Psoas muscle (tissue), 8 donors: ENCODE results near the gene SRR. TPM values are rescaled to one million over a fixed set of nuclear protein-coding genes. Genes with fewer than 3 reads are reported as not detected.

Source experiments
- ATAC-seq, 4 donors: fragments of 200-7000 bp; cut with Tn5 transposase; one replicate each; pipeline ENCODE4 v1.9.1; 2020; ENCODE audit warnings: moderate library complexity in 3 of 4, mild to moderate bottlenecking in 2 of 4
- DNase-seq, 2 donors: peaks; one replicate each; pipeline ENCODE4 v3.0.0-alpha.2; 2020
- H3K27ac ChIP-seq: fragments of 200-600 bp; one replicate; pipeline ENCODE4 v1.8.0; 2022
- H3K27me3 ChIP-seq, 3 donors: fragments of 200-600 bp in 1 of 3; one replicate each; pipeline versions ENCODE4 v1.6.1 to v1.8.0; 2013 to 2022; ENCODE audit warnings: low read length in 2 of 3, mild to moderate bottlenecking in 2 of 3, moderate library complexity in 1 of 3; ENCODE audit not compliant: insufficient read depth in 3 of 3
- H3K36me3 ChIP-seq, 2 donors: fragments of 200-600 bp in 1 of 2; one replicate each; pipeline versions ENCODE4 v1.6.1 to v1.8.0; 2013 to 2022; ENCODE audit warnings: low read depth in 1 of 2, mild to moderate bottlenecking in 1 of 2, moderate library complexity in 1 of 2; ENCODE audit not compliant: insufficient read depth in 1 of 2
- H3K4me1 ChIP-seq: fragments of 200-600 bp; one replicate; pipeline ENCODE4 v1.8.0; 2022
- H3K4me3 ChIP-seq: fragments of 200-600 bp; one replicate; pipeline ENCODE4 v1.8.0; 2022; ENCODE audit warnings: mild to moderate bottlenecking
- H3K9me3 ChIP-seq: fragments of 200-600 bp; one replicate; pipeline ENCODE4 v1.8.0; 2022
- CTCF ChIP-seq: fragments of 200-600 bp; IDR thresholded peaks from one replicate; pipeline ENCODE4 v1.8.0; 2022; ENCODE audit warnings: antibody characterized with exemption
- WGBS, 3 donors: extraction: QIAGEN DNeasy Blood & Tissue Kit; methylation state at CpG; one replicate each; pipeline versions ENCODE4 v1.1.6 to v1.1.7; 2013; 5-methylcytosine and 5-hydroxymethylcytosine counted together
- intact Hi-C, 2 donors: fragments of 100-400 bp; cut with DNase I; formaldehyde crosslinking; loops; one replicate each; pipeline versions ENCODE4 v1.11.0 to v1.14.2; 2022
- polyA plus RNA-seq, 3 donors: library from polyadenylated mRNA; stranded (reverse); fragments of 200-250 nt; gene quantifications; one replicate each; pipeline ENCODE4 v1.2.3, GENCODE V29; 2013
- total RNA-seq, 4 donors: library from RNA; stranded (reverse); fragmentation: NEBNext Ultra II Directional in 2 of 4; extraction: Animal tissue kit (Norgen Biotek cat#: 25700) in 2 of 4; gene quantifications; one replicate each; pipeline versions ENCODE4 v1.2.1 to v1.2.4, GENCODE V29; 2021 to 2023
- donor health status: healthy with polysubstance abuse.
- donor health status: DM: no; HTN: no; CAD: no; lungs with moderate emphysema.
- donor health status: Bipolar disorder and iron deficiency.
- donor health status: healthy.
- donor health status: DM: yes; HTN: yes; CAD: no.
- donor health status: DM: no; HTN: no; CAD: no.
- donor health status: DM: no; HTN: no; CAD: no.
- donor health status: DM: yes; HTN: yes; CAD: no.

SRR gene
- total and polyA plus RNA-seq, 7 donors = 2.2 to 9.6 (median 5.1) TPM

- WGBS, 3 donors = 0 to 2% (median 0%) methylated on average over 32 to 77 of the region's 77 CpGs
- Histone ChIP-seq H3K36me3 (peaks cover 14 to 43% of the 10 kb centered on the region in 2 donors), H3K4me3 (peak within 1 kb of the TSS; percentile 79), H3K9me3 (no peaks in the 10 kb centered on the region), H3K4me1 (peaks cover 10% of the 10 kb centered on the region), H3K27me3 (no peaks in the 10 kb centered on the region), H3K27ac (peak within 1 kb of the TSS; percentile 85)
- DNase-seq (peak; percentile 65 to 79), ATAC-seq (peak; percentile 53 to 66 (median 60))
- intact Hi-C loops = loop anchor here in 1 of 2 donors (2.0 kb wide), 1 partner anchor 34 kb away; the partner anchor contains the start of genes SMG6 and SRR
- TF ChIP-seq CTCF = no peak
Observed at GRCh38 chr17:2336852-2337543, 33.2 kb downstream of the SRR start, which contains the start of gene SGSM2. Gene SGSM2, plus strand, starts transcription at chr17:2337501. Its CDS starts 188 bp downstream, at chr17:2337689.

GRCh38 chr17:2337544-2338314 is 34.0 kb downstream of the SRR start:
- Histone ChIP-seq H3K27me3 (no peaks in the 10 kb centered on the region), H3K9me3 (no peaks in the 10 kb centered on the region), H3K4me3 (peak overlapping the region; percentile 79), H3K4me1 (peaks cover 10% of the 10 kb centered on the region), H3K36me3 (peaks cover 14 to 40% of the 10 kb centered on the region in 2 donors), H3K27ac (peak overlapping the region; percentile 85)
- ATAC-seq (peak; percentile 43 to 67 (median 62)), DNase-seq (peak; percentile 70 to 79)
- TF ChIP-seq CTCF = no peak
- intact Hi-C loops = loop anchor here in 1 of 2 donors (2.0 kb wide), 1 partner anchor 35 kb away; the partner anchor contains the start of genes SMG6 and SRR
- 2 to 3% (median 2%) methylated on average over 41 to 92 of the region's 92 CpGs for WGBS, 3 donors

GRCh38 chr17:2338315-2338657 is 34.5 kb downstream of the SRR start:
- DNase-seq = no peak
- Histone ChIP-seq H3K27me3 (no peaks in the 10 kb centered on the region), H3K9me3 (no peaks in the 10 kb centered on the region), H3K4me3 (peak overlapping the region; percentile 79), H3K27ac (peak overlapping the region; percentile 85), H3K4me1 (peaks cover 10% of the 10 kb centered on the region), H3K36me3 (peaks cover 12 to 35% of the 10 kb centered on the region in 2 donors)
- ATAC-seq = no peak
- intact Hi-C loops = no loop called here
- TF ChIP-seq CTCF = no peak
- WGBS, 3 donors = 24 to 45% (median 25%) methylated on average over 5 of the region's 5 CpGs

- no peaks in the 10 kb centered on the region for H3K27me3 ChIP-seq
- ATAC-seq (no peak), DNase-seq (no peak)
- no peak for TF ChIP-seq CTCF
- H3K4me3 ChIP-seq = no peak overlapping the region
- H3K27ac ChIP-seq = no peak overlapping the region
- H3K9me3 ChIP-seq = no peaks in the 10 kb centered on the region
- 61 to 62% (median 62%) methylated on average over 5 of the region's 5 CpGs for WGBS, 3 donors
- intact Hi-C loops = no loop called here
- H3K4me1 ChIP-seq = peaks cover 15% of the 10 kb centered on the region
- H3K36me3 ChIP-seq = peaks cover 3 to 30% of the 10 kb centered on the region in 2 donors
Observed at GRCh38 chr17:2343421-2343820, 39.7 kb downstream of the SRR start.
